Fibroblast of lung (primary cell): ENCODE results near the gene DNM3. TPM values are rescaled to one million over a fixed set of nuclear protein-coding genes. Genes with fewer than 3 reads are reported as not detected.

ENCODE experiments used
- DNase-seq, 2 donors: peaks; one replicate each; pipeline versions ENCODE4 v3.0.0 to v3.0.0-alpha.2; 2010; ENCODE audit warnings: low read depth in 2 of 2
- H2AFZ ChIP-seq: 2 replicates; pipeline ENCODE4 v1.5.1; 2012; ENCODE audit warnings: low read length, control low read depth, inconsistent platforms
- H3K27ac ChIP-seq: 2 replicates; pipeline ENCODE4 v1.5.1; 2011; ENCODE audit warnings: low read length, control low read depth; ENCODE audit not compliant: insufficient read depth
- H3K27me3 ChIP-seq: 2 replicates; pipeline ENCODE4 v1.5.1; 2011; ENCODE audit warnings: mild to moderate bottlenecking, low read length; ENCODE audit not compliant: control insufficient read depth, insufficient read depth
- H3K36me3 ChIP-seq: 2 replicates; pipeline ENCODE4 v1.5.1; 2011; ENCODE audit warnings: low read length; ENCODE audit not compliant: control insufficient read depth, insufficient read depth
- H3K4me1 ChIP-seq: 2 replicates; pipeline ENCODE4 v1.5.1; 2011; ENCODE audit warnings: low read length; ENCODE audit not compliant: control insufficient read depth, insufficient read depth; ENCODE audit errors: extremely low read depth
- H3K4me2 ChIP-seq: 2 replicates; pipeline ENCODE4 v1.5.1; 2011; ENCODE audit warnings: low read length, control low read depth; ENCODE audit not compliant: insufficient read depth; ENCODE audit errors: extremely low read depth
- H3K4me3 ChIP-seq, 4 experiments: fragments of 200-600 bp in 1 of 4; sonication (generic) in 1 of 4; replicated peaks in 1 of 4; 2 replicates each; pipeline ENCODE4 v1.5.1; 2011 to 2016; ENCODE audit warnings: low read length in 4 of 4, low read depth in 3 of 4, mild to moderate bottlenecking in 3 of 4, control low read depth in 2 of 4, inconsistent platforms in 1 of 4, mixed read lengths in 1 of 4; ENCODE audit not compliant: insufficient read depth in 1 of 4; ENCODE audit errors: control extremely low read depth in 1 of 4
- H3K79me2 ChIP-seq: 2 replicates; pipeline ENCODE4 v1.5.1; 2012; ENCODE audit warnings: mild to moderate bottlenecking, low read length, inconsistent platforms; ENCODE audit not compliant: control insufficient read depth, insufficient read depth
- H3K9ac ChIP-seq: 2 replicates; pipeline ENCODE4 v1.5.1; 2011; ENCODE audit warnings: mild to moderate bottlenecking, low read length, control low read depth; ENCODE audit not compliant: insufficient read depth
- H3K9me3 ChIP-seq: 2 replicates; pipeline ENCODE4 v1.5.1; 2012; ENCODE audit warnings: low read depth, low read length; ENCODE audit not compliant: control insufficient read depth, insufficient read depth
- H4K20me1 ChIP-seq: 2 replicates; pipeline ENCODE4 v1.5.1; 2011; ENCODE audit warnings: low read length; ENCODE audit not compliant: control insufficient read depth, insufficient read depth; ENCODE audit errors: extremely low read depth
- EZH2 ChIP-seq: IDR thresholded peaks from 2 replicates; pipeline ENCODE4 v1.5.1; 2012; ENCODE audit warnings: low read length, control low read depth, mild to moderate bottlenecking; ENCODE audit errors: missing control alignments
- polyA plus RNA-seq, 2 donors: library from polyadenylated mRNA; depleted of rRNA in 1 of 2; stranded (reverse) in 1 of 2; unstranded in 1 of 2; fragments of >200 nt; gene quantifications; 2 replicates each; pipeline ENCODE4 v1.2.1, GENCODE V29; 2011 to 2012; ENCODE audit warnings: missing spikeins in 1 of 2
- total RNA-seq: library from RNA; depleted of rRNA; stranded (reverse); fragments of >200 nt; gene quantifications from 2 replicates; pipeline ENCODE4 v1.2.1, GENCODE V29; 2014
- TF ChIP-seq, protein P1 (sequence below), 2 donors: IDR thresholded peaks in 1 of 2; conservative IDR thresholded peaks in 1 of 2; 1 replicate in 1 of 2; 2 replicates in 1 of 2; pipeline ENCODE4 v1.5.1; 2011 to 2012; ENCODE audit warnings: low read length in 2 of 2, control low read depth in 1 of 2, inconsistent platforms in 1 of 2, low read depth in 1 of 2, mild to moderate bottlenecking in 1 of 2

Gene DNM3
- total and polyA plus RNA-seq, 2 donors (not counting 1 experiment from before 2014, with no cell fraction given): 1.6 to 3.6 TPM

DNA sequence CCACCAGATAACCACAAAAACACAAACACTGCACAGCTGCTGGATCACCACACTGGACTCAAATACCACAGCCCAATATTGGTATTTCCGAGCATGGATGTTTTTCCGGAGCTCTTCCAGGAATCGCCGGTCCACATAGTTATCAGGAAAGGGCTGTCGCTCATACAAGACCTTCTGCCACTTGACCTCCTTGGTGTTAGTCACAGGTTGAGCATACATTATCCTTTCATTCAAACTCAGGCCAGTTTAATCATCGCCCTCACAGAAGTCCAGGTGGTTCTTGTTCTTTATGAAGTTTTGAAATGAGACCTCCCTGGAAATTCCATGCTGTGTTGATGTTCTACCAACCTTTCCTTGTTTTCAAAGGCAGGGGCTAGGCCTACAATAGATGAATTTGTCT, 601.1 kb downstream of the DNM3 start:
- no peak for TF ChIP-seq EZH2
- TF ChIP-seq, protein P1, sequence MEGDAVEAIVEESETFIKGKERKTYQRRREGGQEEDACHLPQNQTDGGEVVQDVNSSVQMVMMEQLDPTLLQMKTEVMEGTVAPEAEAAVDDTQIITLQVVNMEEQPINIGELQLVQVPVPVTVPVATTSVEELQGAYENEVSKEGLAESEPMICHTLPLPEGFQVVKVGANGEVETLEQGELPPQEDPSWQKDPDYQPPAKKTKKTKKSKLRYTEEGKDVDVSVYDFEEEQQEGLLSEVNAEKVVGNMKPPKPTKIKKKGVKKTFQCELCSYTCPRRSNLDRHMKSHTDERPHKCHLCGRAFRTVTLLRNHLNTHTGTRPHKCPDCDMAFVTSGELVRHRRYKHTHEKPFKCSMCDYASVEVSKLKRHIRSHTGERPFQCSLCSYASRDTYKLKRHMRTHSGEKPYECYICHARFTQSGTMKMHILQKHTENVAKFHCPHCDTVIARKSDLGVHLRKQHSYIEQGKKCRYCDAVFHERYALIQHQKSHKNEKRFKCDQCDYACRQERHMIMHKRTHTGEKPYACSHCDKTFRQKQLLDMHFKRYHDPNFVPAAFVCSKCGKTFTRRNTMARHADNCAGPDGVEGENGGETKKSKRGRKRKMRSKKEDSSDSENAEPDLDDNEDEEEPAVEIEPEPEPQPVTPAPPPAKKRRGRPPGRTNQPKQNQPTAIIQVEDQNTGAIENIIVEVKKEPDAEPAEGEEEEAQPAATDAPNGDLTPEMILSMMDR (conservative IDR thresholded peaks at IDR 0.05 in 1 of 2, IDR thresholded peaks at IDR 0.05 in 1 of 2; ENCODE audit: low read depth in 1 of 2, low read length in 2 of 2): no peak
- Histone ChIP-seq H4K20me1 (no peaks in the 10 kb centered on the region), H3K27ac (no peak overlapping the region), H3K27me3 (no peaks in the 10 kb centered on the region), H3K4me1 (no peaks in the 10 kb centered on the region), H3K9me3 (no peaks in the 10 kb centered on the region), H3K9ac (no peak overlapping the region), H2AFZ (no peak overlapping the region), H3K79me2 (peaks cover 18% of the 10 kb centered on the region), H3K4me3 (no peak overlapping the region), H3K4me2 (peak overlapping the region; percentile 99), H3K36me3 (peaks cover 3% of the 10 kb centered on the region)
- peak in 1 of 2 donors; percentile 7 for DNase-seq

DNA sequence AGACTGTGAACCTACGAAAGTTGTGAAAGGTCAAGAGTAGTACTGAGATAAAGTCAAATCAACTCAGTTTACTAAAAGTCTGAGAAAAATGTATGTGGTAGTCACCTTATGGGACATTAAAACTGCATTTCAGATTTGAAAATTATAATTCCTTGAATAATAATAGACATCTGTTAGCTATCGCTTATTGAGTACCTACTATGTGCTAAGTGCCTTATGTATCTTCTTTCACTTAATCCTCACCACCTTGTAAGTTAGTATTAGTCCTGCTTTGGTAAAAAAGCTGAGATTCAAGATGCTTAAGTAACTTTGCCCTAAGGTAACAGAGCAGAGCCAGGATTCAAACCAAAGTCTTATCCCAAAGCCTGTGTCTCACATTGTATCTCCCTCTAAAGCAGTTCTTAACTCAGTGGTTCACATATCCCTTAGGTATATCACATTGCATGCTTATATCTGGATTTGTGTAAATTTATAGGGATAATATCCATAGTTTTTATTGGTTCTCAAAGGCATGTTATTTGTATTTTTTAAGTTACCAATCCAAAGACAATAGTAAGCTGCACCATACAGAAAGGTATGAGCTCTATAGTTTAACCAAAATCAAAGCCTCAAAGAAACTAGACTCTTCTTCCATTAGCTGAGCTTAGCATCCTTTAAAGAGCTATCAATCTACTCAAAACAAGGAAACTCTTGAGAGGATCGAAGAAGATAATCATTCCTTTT, 601.7 kb downstream of the DNM3 start:
- Histone ChIP-seq H3K4me3 (peak overlapping the region; percentile 56 to 91 (median 78)), H3K27me3 (no peaks in the 10 kb centered on the region), H2AFZ (peak overlapping the region; percentile 77), H4K20me1 (no peaks in the 10 kb centered on the region), H3K36me3 (peaks cover 3% of the 10 kb centered on the region), H3K4me1 (no peaks in the 10 kb centered on the region), H3K9ac (peak overlapping the region; percentile 76), H3K27ac (peak overlapping the region; percentile 71), H3K79me2 (peaks cover 18% of the 10 kb centered on the region), H3K4me2 (peak overlapping the region; percentile 99), H3K9me3 (no peaks in the 10 kb centered on the region)
- DNase-seq: no peak
- TF ChIP-seq EZH2: no peak
- TF ChIP-seq, protein P1 (conservative IDR thresholded peaks at IDR 0.05 in 1 of 2, IDR thresholded peaks at IDR 0.05 in 1 of 2; ENCODE audit: low read depth in 1 of 2, low read length in 2 of 2): no peak

DNA sequence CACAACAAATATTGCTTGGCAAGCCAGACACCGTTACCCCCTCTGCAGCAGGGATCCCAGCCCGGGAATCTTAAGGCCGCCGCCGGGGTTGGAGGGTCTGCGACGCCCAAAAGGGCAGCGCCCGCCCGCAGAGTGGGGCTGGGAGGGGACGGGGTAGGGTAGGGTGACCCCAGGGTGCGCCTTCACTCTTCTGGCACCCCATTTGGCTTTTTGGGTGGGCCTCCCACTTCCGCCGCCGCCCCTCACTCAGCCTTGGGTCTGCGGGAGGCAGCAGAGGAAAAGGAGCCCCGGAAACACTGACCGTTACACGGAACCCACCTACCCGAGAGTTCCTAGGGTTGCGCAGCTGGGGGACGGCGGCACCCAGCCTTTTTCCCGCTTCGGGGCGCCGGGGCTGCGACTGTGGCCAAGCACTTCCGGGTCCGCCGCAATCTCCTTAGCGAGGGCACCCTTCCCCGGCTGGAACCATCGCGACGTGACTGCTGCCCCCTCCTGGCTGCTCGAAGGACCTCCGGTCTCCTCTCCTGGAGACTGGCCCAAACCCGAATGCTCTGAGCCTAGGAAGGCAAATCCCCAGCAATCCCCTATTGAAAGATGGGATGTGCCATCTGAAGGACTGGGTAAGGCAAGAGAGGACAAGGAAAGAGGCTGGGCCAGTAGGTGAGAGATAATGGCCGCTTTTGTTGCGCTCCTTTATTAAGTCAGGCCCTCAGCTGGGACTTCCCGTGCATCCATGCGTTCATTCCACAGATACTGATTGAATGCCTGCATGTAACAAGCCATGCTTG, 602.6 kb downstream of the DNM3 start, which contains the start of gene PIGC:
TSS of gene PIGC (minus strand) at position 404 of the 788 bp plus-strand sequence. CDS start 1,447 bp downstream, outside the sequence.
- peak within 1 kb of the TSS; percentile 76 for H3K9ac ChIP-seq
- peak within 1 kb of the TSS; percentile 86 for H2AFZ ChIP-seq
- H3K9me3 ChIP-seq: no peaks in the 10 kb centered on the region
- no peak for TF ChIP-seq EZH2
- TF ChIP-seq, protein P1 (conservative IDR thresholded peaks at IDR 0.05 in 1 of 2, IDR thresholded peaks at IDR 0.05 in 1 of 2; ENCODE audit: low read depth in 1 of 2, low read length in 2 of 2): peak; percentile 80 to 92
- peak within 1 kb of the TSS; percentile 71 for H3K27ac ChIP-seq
- peaks cover 18% of the 10 kb centered on the region for H3K79me2 ChIP-seq
- H3K4me1 ChIP-seq: no peaks in the 10 kb centered on the region
- no peaks in the 10 kb centered on the region for H3K27me3 ChIP-seq
- no peaks in the 10 kb centered on the region for H4K20me1 ChIP-seq
- H3K4me3 ChIP-seq: peak within 1 kb of the TSS; percentile 56 to 91 (median 78)
- H3K4me2 ChIP-seq: peak within 1 kb of the TSS; percentile 99
- H3K36me3 ChIP-seq: peaks cover 3% of the 10 kb centered on the region
- DNase-seq: peak; percentile 76 to 86
